Hematopoietic multipotent progenitor cell treated with erythropoietin and hydrocortisone succinate and interleukin-3 and kit ligand, for 4 days (in vitro differentiated cells): Measurements from ENCODE around the gene TK2.
"Not testable (repeated sequence)": the region's sequence is repeated elsewhere in the genome, so short reads cannot be mapped to it uniquely, and the experiment has no call there.

Experiments used
- DNase-seq: peaks from one replicate; pipeline ENCODE4 v3.0.0-alpha.2; 2015

The TK2 gene

DNA sequence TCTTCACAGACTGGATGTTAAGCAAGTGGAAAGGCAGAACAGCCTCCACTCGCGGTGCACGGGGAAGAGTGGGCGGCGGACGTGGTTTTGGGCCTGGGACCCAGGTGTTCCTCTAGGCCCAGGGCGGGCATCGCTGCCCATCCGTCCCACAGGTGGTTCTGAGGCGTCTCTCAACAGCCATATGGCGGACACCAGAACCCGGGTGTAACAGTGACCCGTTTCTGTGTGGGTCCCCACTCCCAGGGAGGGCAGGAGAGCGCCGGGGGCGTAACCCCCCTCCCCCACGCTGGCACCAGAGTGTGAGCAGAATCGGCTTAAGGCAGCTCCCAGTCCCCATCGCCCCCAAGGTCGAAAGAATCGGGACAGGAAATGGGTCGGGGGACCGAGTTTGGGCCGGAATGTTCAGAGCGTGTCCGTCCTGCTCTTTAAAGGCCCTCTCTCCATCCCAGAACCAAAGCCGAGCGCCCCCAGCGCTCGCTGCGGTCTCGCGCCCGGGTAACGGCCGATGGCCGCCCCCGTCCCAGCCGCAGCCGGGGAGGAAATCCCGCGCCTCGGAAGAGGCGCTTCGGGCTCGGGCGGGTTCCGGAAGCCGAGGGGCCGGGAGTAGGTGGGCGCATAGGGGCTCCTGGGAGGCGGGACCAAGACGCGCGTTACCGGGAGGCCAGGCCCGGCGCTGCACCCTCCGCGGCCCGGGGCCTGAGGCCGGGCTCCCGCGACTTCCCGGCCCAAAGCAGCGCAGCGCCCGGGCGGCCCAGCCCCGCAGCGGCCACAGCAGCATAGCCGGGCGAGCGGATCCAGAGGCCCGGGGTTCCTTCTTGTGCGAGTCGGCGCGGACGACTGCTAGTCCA is at the start of gene TK2:
TK2 (minus strand) TSS at position 839 of the 848 bp plus-strand sequence; CDS start at position 778, 61 bp downstream.
- peak; percentile 74 for DNase-seq

DNA sequence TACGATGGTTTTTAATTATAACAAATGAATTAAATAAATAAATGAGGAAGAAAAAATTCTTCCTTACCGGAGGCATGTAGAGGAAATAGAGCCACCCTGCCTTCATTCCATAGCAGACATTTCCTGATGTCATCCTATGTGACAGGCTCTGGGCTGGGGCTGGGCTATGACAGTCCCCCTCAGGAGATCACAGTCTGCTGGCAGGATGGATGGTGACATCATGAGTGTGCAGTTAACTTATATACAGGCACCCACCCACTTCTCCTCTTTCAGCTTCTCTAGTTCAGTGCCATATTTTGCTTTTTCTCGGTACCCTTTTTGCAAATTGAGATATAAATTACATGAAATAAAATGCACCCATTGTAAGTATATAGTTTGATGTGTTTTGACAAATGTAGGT is 48.2 kb upstream of the TK2 start:
- no peak for DNase-seq

- no peak for DNase-seq
Measured at GRCh38 chr16:66596986-66597848, 47.3 kb upstream of the TK2 start.

GRCh38 chr16:66596559-66596958 is 46.6 kb upstream of the TK2 start:
- DNase-seq, result not testable (repeated sequence)

DNA sequence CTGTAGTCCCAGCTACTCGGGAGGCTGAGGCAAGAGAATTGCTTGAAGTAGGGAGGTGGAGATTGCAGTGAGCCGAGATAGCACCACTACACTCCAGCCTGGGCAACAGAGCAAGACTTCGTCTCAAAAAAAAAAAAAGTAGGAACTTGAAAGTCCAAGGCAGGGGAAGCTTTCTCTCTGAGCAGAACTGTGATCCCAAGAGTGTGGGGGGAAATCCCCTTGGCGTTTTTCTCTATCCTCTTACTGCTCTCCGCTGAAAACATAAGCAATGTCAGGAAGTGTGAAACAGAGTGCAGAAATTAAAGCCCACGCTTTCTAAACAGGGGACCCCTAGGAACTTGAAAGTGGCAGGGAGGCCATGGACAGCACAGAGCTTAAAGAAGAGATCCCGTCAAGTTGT is 44.8 kb upstream of the TK2 start:
- no peak for DNase-seq

- no peak for DNase-seq
Measured at GRCh38 chr16:66592814-66593213, 42.9 kb upstream of the TK2 start.

DNA sequence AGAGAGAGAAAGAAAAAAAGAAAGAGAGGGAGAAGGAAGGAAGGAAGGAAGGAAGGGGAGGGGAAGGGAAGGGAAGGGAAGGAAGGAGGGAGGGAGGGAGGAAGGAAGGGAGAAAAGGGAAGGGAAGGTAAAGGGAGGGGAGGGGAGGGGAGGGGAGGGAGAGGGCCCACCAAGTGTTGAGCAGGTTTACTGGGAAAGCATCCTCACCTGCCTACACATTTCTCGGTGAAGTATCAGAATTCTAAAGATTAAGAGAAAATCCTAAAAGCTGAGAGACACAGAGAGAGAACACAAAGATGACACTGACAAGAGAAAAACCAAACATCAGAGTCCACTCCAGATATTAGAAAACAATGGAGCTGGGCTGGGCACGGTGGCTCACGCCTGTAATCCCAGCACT is 42.3 kb upstream of the TK2 start:
- no peak for DNase-seq

- no peak for DNase-seq
Measured at GRCh38 chr16:66591018-66591417, 41.1 kb upstream of the TK2 start.

DNA sequence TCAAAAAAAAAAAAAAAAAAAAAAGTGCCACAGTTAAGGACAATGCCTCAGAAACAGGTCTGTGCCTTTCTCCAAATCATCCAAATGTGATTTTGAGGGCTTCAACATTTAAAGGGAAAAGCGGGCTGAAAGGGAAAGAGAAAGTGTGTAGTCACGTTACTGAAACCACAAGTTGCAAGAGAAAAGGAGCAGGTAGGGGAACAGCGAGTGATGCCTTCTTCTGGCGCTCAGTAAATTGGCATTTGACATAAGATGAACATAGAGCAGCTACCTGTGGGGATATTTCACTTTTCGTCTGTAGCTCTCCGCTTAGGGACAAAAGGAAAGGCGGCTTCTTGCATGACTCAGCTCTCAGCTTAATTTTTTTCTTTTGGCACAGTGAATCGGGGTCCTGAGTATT is 40.4 kb upstream of the TK2 start:
- DNase-seq, result no peak

DNA sequence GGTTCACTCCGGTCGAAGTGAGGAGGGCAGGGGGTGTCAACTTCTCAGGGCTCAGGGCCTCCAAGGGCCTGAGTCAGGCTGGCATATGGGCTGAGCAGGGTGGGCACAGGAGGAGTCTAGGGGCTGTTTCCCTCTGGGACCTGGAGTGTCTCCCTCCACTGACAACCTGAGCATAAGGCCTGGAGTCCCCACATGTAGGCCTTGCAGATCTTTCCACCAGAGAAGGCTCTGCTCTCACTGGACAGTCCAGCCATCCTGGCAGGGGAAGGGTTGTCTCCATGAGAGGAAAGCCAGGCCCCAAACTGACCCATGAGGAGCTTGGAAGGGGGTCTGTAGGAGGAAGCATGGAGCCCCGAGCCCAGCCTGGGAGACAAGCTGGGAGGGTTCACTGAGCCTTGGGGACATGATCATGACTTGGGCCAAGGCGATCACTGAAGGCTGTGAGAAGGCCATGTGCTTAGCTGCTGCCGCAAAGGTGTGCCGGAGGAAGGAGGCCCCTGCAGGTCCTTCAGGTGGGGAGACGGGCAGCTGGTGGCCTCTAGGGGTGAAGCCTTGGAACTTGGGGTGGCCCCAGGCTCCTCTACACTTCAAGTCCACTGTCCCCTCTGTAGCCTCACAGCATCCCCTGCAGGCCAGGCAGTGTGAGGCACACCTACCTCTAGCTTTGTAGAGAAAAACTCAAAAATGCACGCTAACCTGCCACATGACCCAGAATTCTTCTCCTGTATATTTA is 39.2 kb upstream of the TK2 start:
- DNase-seq, result peak; percentile 93

DNA sequence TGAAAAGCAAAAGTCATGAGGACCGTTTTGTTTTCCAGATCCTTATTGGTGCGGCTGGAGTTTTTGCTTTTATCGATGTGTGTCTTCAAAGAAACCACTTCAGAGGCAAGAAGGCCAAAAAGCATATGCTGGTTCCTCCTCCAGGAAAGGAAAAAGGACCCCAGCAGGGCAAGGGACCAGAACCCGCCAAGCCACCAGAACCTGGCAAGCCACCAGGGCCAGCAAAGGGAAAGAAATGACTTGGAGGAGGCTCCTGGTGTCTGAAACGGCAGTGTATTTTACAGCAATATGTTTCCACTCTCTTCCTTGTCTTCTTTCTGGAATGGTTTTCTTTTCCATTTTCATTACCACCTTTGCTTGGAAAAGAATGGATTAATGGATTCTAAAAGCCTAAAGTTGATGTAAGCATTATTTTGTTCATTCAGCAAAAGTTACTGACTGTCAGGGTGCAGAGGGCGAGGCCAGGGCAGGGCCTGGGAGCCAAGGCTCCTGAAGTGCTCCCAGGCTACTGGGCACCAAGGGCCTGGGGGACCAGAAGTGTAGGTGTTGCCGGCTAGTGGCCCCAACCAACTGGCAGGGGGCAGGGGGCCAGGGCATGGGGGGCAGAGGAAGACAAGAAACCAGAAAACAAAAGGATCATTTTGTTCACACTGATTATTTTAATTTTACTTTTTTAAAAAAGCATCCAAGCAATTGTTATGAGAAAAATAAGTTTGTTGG is 38.1 kb upstream of the TK2 start:
- DNase-seq, result no peak

- no peak for DNase-seq
Measured at GRCh38 chr16:66585481-66586239, 35.7 kb upstream of the TK2 start.

DNA sequence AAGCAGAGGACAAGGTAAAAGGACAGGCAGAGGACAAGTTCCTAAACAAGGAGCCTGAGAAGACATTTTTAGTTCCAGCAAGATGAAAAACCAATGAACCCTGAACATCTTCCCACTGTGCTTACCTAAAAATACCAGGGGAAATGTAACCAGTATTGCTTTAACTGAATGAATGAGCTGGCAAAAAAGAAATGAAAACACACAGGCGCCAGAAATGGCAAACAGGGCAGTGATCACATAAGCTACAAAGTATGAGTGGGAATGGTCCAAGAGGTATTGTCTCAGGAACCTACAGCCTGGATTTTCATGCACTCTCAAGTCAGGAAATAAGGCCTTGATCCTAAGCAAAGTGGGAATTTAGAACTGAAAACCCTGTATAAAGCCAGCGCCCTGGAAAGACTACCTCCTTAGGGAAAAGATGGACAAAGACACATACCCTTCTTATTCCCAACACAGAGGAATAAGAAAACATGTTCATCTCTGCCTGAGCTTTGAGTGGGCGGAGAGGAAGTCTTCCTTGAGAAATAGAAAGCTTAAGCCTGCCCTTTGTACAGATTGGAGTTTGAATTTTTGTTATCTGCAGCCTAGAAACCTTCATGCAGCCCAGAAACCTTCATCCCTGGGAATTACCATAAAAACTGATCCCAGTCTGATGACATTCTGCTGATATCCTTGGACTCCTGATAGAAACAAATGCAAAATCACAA is 31.5 kb upstream of the TK2 start:
- DNase-seq, result no peak

GRCh38 chr16:66580605-66581209 is 30.8 kb upstream of the TK2 start:
- no peak for DNase-seq

- DNase-seq, result peak; percentile 72
Measured at GRCh38 chr16:66578651-66579531, 29.0 kb upstream of the TK2 start, which contains the start of gene CMTM2. Gene CMTM2, plus strand, starts transcription at chr16:66579463. Its CDS starts 145 bp downstream, at chr16:66579608.

DNA sequence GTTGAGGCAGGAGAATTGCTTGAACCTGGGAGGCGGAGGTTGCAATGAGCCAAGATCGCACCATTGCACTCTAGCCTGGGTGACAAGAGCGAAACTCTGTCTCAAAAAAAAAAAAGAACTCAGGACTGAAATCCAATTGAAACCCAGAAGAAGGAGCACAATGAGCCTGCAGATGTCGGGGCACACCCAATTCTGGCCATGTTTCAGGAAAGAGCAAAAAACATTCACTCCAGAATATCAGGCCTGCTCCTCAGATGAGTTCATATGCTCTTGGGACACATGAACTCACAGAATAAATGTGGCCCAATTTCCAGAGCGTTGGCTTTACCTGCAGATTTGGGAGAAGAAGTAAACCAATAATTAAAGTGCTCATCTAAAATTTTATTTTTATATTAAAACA is 26.4 kb upstream of the TK2 start:
- no peak for DNase-seq

DNA sequence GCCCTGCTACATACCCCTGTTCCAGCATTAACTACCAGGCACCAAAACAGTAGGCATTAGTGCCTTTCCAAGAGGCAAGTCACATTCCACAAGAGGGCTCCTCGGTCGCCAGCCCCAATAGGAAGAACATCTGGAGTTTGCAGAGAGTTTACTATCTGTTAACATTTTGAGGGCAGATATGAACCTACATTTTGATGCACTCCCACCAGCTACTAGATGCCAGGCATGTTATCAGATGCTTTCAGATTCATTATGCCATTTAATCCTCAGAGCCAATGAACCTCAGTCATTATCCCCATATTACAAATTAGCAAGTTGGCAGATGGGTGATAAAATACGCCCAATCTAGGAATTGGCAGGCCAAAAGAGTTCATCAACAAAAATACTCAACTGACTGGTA is 25.1 kb upstream of the TK2 start:
- DNase-seq, result peak; percentile 78

DNA sequence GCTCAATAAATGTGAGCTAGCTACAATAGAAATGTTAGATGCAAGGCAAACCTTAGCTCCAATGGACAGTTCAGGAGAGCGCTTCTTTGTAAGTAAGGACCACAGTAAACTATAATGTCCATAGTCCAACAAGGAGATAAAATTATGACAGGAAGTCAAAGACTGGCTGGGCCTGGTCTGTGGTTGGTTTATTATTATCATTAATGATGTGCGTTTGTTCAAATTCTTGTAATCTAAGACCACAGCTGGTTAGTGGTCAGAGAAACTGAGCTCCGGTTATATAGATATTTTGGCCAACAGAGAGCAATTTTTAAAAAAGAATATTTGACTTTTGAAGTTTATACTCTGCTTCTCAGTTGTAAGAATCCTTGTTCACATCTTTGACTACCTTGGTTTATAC is 24.6 kb upstream of the TK2 start:
- peak; percentile 89 for DNase-seq

DNA sequence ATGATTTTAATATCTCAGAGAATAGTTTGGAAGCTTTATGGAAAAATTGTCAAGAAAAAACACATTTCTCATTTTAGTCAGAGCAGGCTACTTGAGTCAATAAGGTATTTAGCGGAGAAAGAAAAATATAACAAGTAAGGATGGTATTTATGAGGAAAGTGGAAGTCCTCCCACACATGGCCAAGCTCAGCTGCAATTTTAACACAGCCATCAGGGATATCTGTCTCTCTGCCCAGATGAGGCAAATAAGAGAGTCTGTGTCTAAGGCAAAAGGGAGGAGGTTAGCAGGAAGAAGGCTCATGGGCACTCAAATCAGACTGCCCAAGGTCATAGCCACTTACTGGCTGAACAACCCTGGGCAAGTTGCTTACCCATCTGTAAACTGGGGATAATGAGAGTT is 24.2 kb upstream of the TK2 start:
- DNase-seq, result no peak

DNA sequence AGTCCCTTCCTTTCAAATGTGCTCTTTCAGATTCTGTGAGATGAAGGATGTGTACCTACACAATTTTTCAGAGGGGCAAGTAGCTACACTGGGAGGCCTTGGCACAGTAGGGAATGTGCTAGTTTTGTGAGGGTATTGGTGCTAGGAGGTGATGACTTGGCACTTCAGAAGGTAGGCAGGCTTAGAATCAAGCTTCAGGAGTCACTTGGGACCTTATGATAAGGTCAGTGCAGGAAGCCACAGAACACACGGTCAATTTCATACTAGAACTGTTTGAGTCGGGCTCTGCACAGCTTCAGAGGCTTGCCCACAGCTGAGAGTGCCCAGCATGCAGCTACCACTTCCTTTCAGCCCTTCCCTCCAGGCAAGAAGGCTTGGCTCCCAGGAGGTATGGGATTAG is 22.4 kb upstream of the TK2 start:
- peak; percentile 81 for DNase-seq
